Heart left ventricle (tissue), 16 donors: ENCODE measurements around the gene THSD1. TPM values are rescaled to one million over a fixed set of nuclear protein-coding genes. Genes with fewer than 3 reads are reported as not detected.
A peak's percentile ranks its signal among the peaks of the same experiment; 100 is the strongest.

Source experiments
- ATAC-seq, 4 donors: fragments of 200-7000 bp; cut with Tn5 transposase; one replicate each; pipeline ENCODE4 v1.9.1; 2020 to 2022; ENCODE audit warnings: moderate library complexity in 4 of 4, mild to moderate bottlenecking in 3 of 4, moderate number of reproducible peaks in 1 of 4
- DNase-seq, 5 donors: peaks; one replicate each; pipeline ENCODE4 v3.0.0-alpha.2; 2020
- H3K27ac ChIP-seq, 12 donors: fragments of 200-600 bp; sonication (generic) in 4 of 12; one replicate each; pipeline versions ENCODE4 v1.5.0 to v1.8.0; 2016 to 2022; ENCODE audit warnings: mild to moderate bottlenecking in 2 of 12
- H3K27me3 ChIP-seq, 9 donors: fragments of 200-600 bp; sonication (generic) in 2 of 9; one replicate each; pipeline versions ENCODE4 v1.5.1 to v1.8.0; 2016 to 2022; ENCODE audit warnings: mild to moderate bottlenecking in 3 of 9
- H3K36me3 ChIP-seq, 9 donors: fragments of 200-600 bp; sonication (generic) in 2 of 9; one replicate each; pipeline versions ENCODE4 v1.5.0 to v1.8.0; 2018 to 2022; ENCODE audit warnings: mild to moderate bottlenecking in 2 of 9
- H3K4me1 ChIP-seq, 12 donors: fragments of 200-600 bp; sonication (generic) in 4 of 12; one replicate each; pipeline versions ENCODE4 v1.5.0 to v1.8.0; 2016 to 2022; ENCODE audit warnings: mild to moderate bottlenecking in 3 of 12
- H3K4me3 ChIP-seq, 12 donors: fragments of 200-600 bp; sonication (generic) in 4 of 12; one replicate each; pipeline versions ENCODE4 v1.5.0 to v1.8.0; 2017 to 2022; ENCODE audit warnings: mild to moderate bottlenecking in 9 of 12, moderate library complexity in 4 of 12
- H3K9me3 ChIP-seq, 12 donors: fragments of 200-600 bp; sonication (generic) in 4 of 12; one replicate each; pipeline versions ENCODE4 v1.5.0 to v1.8.0; 2016 to 2022; ENCODE audit warnings: mild to moderate bottlenecking in 1 of 12
- POLR2A ChIP-seq, 2 donors: fragments of 450-650 bp; IDR thresholded peaks; one replicate each; pipeline ENCODE4 v1.6.1; 2017; ENCODE audit warnings: antibody characterized with exemption in 2 of 2, mild to moderate bottlenecking in 2 of 2, moderate library complexity in 2 of 2
- WGBS, 4 donors: extraction: QIAGEN DNeasy Blood & Tissue Kit in 2 of 4; methylation state at CpG; one replicate each; pipeline versions ENCODE4 v1.1.5 to v1.1.7; 2013 to 2018; 5-methylcytosine and 5-hydroxymethylcytosine counted together
- intact Hi-C, 10 donors: fragments of 100-400 bp; cut with DNase I; formaldehyde crosslinking; loops; one replicate each; pipeline versions ENCODE4 v1.11.1 to v1.14.2; 2022
- polyA plus RNA-seq, 2 donors: library from polyadenylated mRNA; stranded (reverse); fragments of 200-250 nt; gene quantifications; one replicate each; pipeline ENCODE4 v1.2.3, GENCODE V29; 2013
- total RNA-seq, 9 donors: library from RNA; depleted of rRNA in 2 of 9; stranded (reverse); fragments of >200 nt in 2 of 9; fragmentation: NEBNext Ultra II Directional in 3 of 9; extraction: Animal tissue kit (Norgen Biotek cat#: 25700) in 3 of 9; gene quantifications; one replicate each; pipeline versions ENCODE4 v1.1.0 to v1.2.4, GENCODE V29; 2016 to 2023
- TF ChIP-seq, protein P1 (sequence below), 12 donors: fragments of 200-600 bp; sonication (generic) in 4 of 12; IDR thresholded peaks; one replicate each; pipeline versions ENCODE4 v1.5.0 to v1.8.0; 2018 to 2022; ENCODE audit warnings: antibody characterized with exemption in 12 of 12, mild to moderate bottlenecking in 5 of 12
- donor health status: ischemic (EF 13 %, LVEDD 7.1; RV severe dilation, severe dysfunction).
- donor health status: healthy with polysubstance abuse.
- donor health status: DM: no; HTN: yes; CAD: no.
- donor health status: DM: no; HTN: no; CAD: no.
- donor health status: ischemic (EF 25% LVEDD 6.9; RV normal size, moderate dysfunction).
- donor health status: ischemic (EF 25% LVEDD 5.7; RV mildly dilated, moderate dysfunction).
- donor health status: healthy.
- donor health status: DM: yes; HTN: yes; CAD: no.
- donor health status: ischemic (EF 35%, LVEDD 5.7; RV mildly dilated, moderate dysfunction).
- donor health status: nonischemic (EF 11% LVEDD 7.7; RV severe dilation, severe dysfunction).
- donor health status: DM: yes; HTN: yes; CAD: no.
- donor health status: PGD.
- donor health status: ischemic (EF 29% LVEDD 5.4; RV normal size, mild dysfunction).
- donor health status: nonischemic (EF 23%, LVEDD 6.1; RV moderate dilation, normal function).

Gene THSD1
- total and polyA plus RNA-seq, 11 donors: 2.7 to 10.1 (median 6.4) TPM

- no peak for DNase-seq
- no peak overlapping the region for H3K4me3 ChIP-seq
- no peaks in the 10 kb centered on the region for H3K27me3 ChIP-seq
- no peaks in the 10 kb centered on the region for H3K9me3 ChIP-seq
- no peaks in the 10 kb centered on the region for H3K36me3 ChIP-seq
- no peak for TF ChIP-seq POLR2A (IDR thresholded peaks at IDR 0.05)
- TF ChIP-seq, protein P1, sequence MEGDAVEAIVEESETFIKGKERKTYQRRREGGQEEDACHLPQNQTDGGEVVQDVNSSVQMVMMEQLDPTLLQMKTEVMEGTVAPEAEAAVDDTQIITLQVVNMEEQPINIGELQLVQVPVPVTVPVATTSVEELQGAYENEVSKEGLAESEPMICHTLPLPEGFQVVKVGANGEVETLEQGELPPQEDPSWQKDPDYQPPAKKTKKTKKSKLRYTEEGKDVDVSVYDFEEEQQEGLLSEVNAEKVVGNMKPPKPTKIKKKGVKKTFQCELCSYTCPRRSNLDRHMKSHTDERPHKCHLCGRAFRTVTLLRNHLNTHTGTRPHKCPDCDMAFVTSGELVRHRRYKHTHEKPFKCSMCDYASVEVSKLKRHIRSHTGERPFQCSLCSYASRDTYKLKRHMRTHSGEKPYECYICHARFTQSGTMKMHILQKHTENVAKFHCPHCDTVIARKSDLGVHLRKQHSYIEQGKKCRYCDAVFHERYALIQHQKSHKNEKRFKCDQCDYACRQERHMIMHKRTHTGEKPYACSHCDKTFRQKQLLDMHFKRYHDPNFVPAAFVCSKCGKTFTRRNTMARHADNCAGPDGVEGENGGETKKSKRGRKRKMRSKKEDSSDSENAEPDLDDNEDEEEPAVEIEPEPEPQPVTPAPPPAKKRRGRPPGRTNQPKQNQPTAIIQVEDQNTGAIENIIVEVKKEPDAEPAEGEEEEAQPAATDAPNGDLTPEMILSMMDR (IDR thresholded peaks at IDR 0.05): no peak
- ATAC-seq: no peak
- WGBS, 4 donors: 93 to 95% (median 94%) methylated on average over 4 of the region's 4 CpGs
- intact Hi-C loops: no loop called here
- H3K4me1 ChIP-seq: no peaks in the 10 kb centered on the region
- H3K27ac ChIP-seq: no peak overlapping the region
These were observed 44.7 kb downstream of the THSD1 start for GRCh38 chr13:52361225-52361624.

- Histone ChIP-seq H3K4me1 (no peaks in the 10 kb centered on the region), H3K9me3 (no peaks in the 10 kb centered on the region), H3K27me3 (no peaks in the 10 kb centered on the region), H3K36me3 (no peaks in the 10 kb centered on the region), H3K4me3 (no peak overlapping the region), H3K27ac (peak overlapping the region in 1 of 12 donors; percentile 8)
- no peak for DNase-seq
- intact Hi-C loops: no loop called here
- peak in 2 of 4 donors; percentile 67 to 73 for ATAC-seq
- 62 to 81% (median 70%) methylated on average over 4 of the region's 4 CpGs for WGBS, 4 donors
- TF ChIP-seq POLR2A (IDR thresholded peaks at IDR 0.05): no peak
- TF ChIP-seq, protein P1 (IDR thresholded peaks at IDR 0.05): no peak
These were observed 46.4 kb downstream of the THSD1 start for GRCh38 chr13:52359534-52359933.

DNA sequence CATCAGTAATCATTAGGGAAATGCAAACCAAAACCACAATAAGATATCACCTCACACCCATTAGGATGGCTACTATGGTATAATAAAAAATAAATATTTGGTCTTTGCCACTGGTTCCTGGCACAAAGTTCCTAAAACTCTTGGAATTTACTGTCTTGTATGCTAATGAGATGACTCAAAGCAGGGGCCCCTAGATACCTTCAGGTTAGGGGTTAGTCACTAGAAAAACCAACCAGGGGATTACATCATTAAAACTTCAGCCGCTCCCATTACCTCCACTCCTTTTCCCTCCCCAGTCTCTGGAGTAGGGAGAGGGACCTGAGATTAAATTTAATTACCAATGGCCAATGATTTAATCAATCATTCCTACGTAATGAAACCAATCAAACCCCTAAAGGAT is 49.6 kb downstream of the THSD1 start:
- Histone ChIP-seq H3K4me1 (no peaks in the 10 kb centered on the region), H3K4me3 (no peak overlapping the region), H3K27ac (no peak overlapping the region), H3K9me3 (no peaks in the 10 kb centered on the region), H3K27me3 (no peaks in the 10 kb centered on the region), H3K36me3 (no peaks in the 10 kb centered on the region)
- DNase-seq (no peak), ATAC-seq (no peak)
- 83 to 96% (median 93%) methylated on average over 2 of the region's 2 CpGs for WGBS, 4 donors
- intact Hi-C loops: no loop called here
- TF ChIP-seq POLR2A (IDR thresholded peaks at IDR 0.05): no peak
- TF ChIP-seq, protein P1 (IDR thresholded peaks at IDR 0.05): no peak

GRCh38 chr13:52353193-52353592 is 52.8 kb downstream of the THSD1 start:
- Histone ChIP-seq H3K4me1 (peaks cover 0 to 3% (median 0%) of the 10 kb centered on the region in 12 donors), H3K9me3 (no peaks in the 10 kb centered on the region), H3K36me3 (no peaks in the 10 kb centered on the region), H3K4me3 (no peak overlapping the region), H3K27ac (no peak overlapping the region), H3K27me3 (no peaks in the 10 kb centered on the region)
- ATAC-seq (no peak), DNase-seq (no peak)
- TF ChIP-seq POLR2A (IDR thresholded peaks at IDR 0.05): no peak
- TF ChIP-seq, protein P1 (IDR thresholded peaks at IDR 0.05): no peak
- 75 to 96% (median 83%) methylated on average over 1 of the region's 1 CpG for WGBS, 4 donors
- intact Hi-C loops: no loop called here
